Ovary (tissue), 9 donors: ENCODE measurements around the gene ADRA2C. TPM values are rescaled to one million over a fixed set of nuclear protein-coding genes. Genes with fewer than 3 reads are reported as not detected.
A peak's percentile ranks its signal among the peaks of the same experiment; 100 is the strongest.

Experiments
- DNase-seq, 5 donors: peaks; one replicate each; pipeline ENCODE4 v3.0.0-alpha.2; 2019 to 2020
- H3K27ac ChIP-seq, 2 donors: fragments of 200-600 bp; one replicate each; pipeline versions ENCODE4 v1.5.1 to v1.8.0; 2019 to 2022
- H3K27me3 ChIP-seq: fragments of 200-600 bp; one replicate; pipeline ENCODE4 v1.8.0; 2022
- H3K36me3 ChIP-seq: fragments of 200-600 bp; sonication (generic); one replicate; pipeline ENCODE4 v1.5.1; 2019
- H3K4me1 ChIP-seq: one replicate; pipeline ENCODE4 v1.8.1; 2013; ENCODE audit warnings: mild to moderate bottlenecking, moderate library complexity; ENCODE audit not compliant: insufficient read depth
- H3K4me3 ChIP-seq: fragments of 200-600 bp; sonication (generic); one replicate; pipeline ENCODE4 v1.5.1; 2017
- H3K9me3 ChIP-seq, 2 donors: fragments of 200-600 bp in 1 of 2; sonication (generic) in 1 of 2; one replicate each; pipeline versions ENCODE4 v1.5.1 to v1.8.1; 2013 to 2019; ENCODE audit warnings: mild to moderate bottlenecking in 1 of 2, moderate library complexity in 1 of 2
- CTCF ChIP-seq, 3 donors: fragments of 450-650 bp in 2 of 3; fragments of 200-600 bp in 1 of 3; IDR thresholded peaks; one replicate each; pipeline versions ENCODE4 v1.5.1 to v1.8.0; 2016 to 2022; ENCODE audit warnings: antibody characterized with exemption in 3 of 3, mild to moderate bottlenecking in 1 of 3
- EP300 ChIP-seq: sonication (generic); formaldehyde crosslinking; IDR thresholded peaks from one replicate; pipeline ENCODE4 v1.6.1; 2017; ENCODE audit warnings: antibody characterized with exemption
- POLR2A ChIP-seq: fragments of 450-650 bp; IDR thresholded peaks from one replicate; pipeline ENCODE4 v1.6.1; 2017; ENCODE audit warnings: antibody characterized with exemption, mild to moderate bottlenecking, moderate library complexity
- WGBS, 3 donors: extraction: QIAGEN DNeasy Blood & Tissue Kit in 1 of 3; methylation state at CpG; one replicate each; pipeline versions ENCODE4 v1.1.5 to v1.1.7; 2013 to 2017; 5-methylcytosine and 5-hydroxymethylcytosine counted together
- intact Hi-C, 4 donors: fragments of 100-400 bp; cut with DNase I; formaldehyde crosslinking; loops; one replicate each; pipeline versions ENCODE4 v1.11.0 to v1.15.1; 2022 to 2023
- polyA plus RNA-seq, 2 donors: library from polyadenylated mRNA; stranded (reverse); fragments of 200-250 nt in 1 of 2; fragments of 350-450 nt in 1 of 2; fragmentation: Illumina TruSeq in 1 of 2; extraction: RNeasy Lipid Tissue Mini Kit (QIAGEN cat#74804) in 1 of 2; gene quantifications; one replicate each; pipeline ENCODE4 v1.2.3, GENCODE V29; 2013 to 2014
- total RNA-seq, 7 donors: library from RNA; depleted of rRNA in 2 of 7; stranded (reverse); fragments of >200 nt in 2 of 7; fragmentation: NEBNext Ultra II Directional in 3 of 7; extraction: Animal tissue kit (Norgen Biotek cat#: 25700) in 3 of 7; gene quantifications; one replicate each; pipeline versions ENCODE4 v1.1.0 to v1.2.4, GENCODE V29; 2016 to 2023
- donor health status: DM: no; HTN: no; CAD: no; lungs with moderate emphysema.
- donor health status: DM: no; HTN: no; CAD: no.
- donor health status: Bipolar disorder and iron deficiency.
- donor health status: DM: yes; HTN: yes; CAD: no.
- donor health status: DM: no; HTN: no; CAD: no.
- donor health status: DM: yes; HTN: yes; CAD: no.

The ADRA2C gene
- total and polyA plus RNA-seq, 9 donors, result 0.35 to 15.1 (median 4.2) TPM

GRCh38 chr4:3721627-3722026 lies 44.6 kb upstream of the ADRA2C start:
- H3K9me3 ChIP-seq, result peaks cover 0 to 4% of the 10 kb centered on the region in 2 donors
- no peaks in the 10 kb centered on the region for H3K36me3 ChIP-seq
- DNase-seq, result no peak

GRCh38 chr4:3722446-3723231 lies 43.5 kb upstream of the ADRA2C start:
- Histone ChIP-seq H3K4me3 (no peak overlapping the region), H3K9me3 (peaks cover 0 to 4% of the 10 kb centered on the region in 2 donors), H3K36me3 (no peaks in the 10 kb centered on the region), H3K27me3 (no peaks in the 10 kb centered on the region), H3K27ac (no peak overlapping the region), H3K4me1 (no peaks in the 10 kb centered on the region)
- WGBS, 3 donors, result 80 to 94% (median 90%) methylated on average over 8 to 11 of the region's 11 CpGs
- TF ChIP-seq POLR2A, result no peak
- TF ChIP-seq CTCF (IDR thresholded peaks at IDR 0.05), result no peak
- no peak for TF ChIP-seq EP300
- no peak for DNase-seq
- intact Hi-C loops, result no loop called here

More at GRCh38 chr4:3721627-3722026, 44.6 kb upstream of the ADRA2C start:
- Histone ChIP-seq H3K4me3 (no peak overlapping the region), H3K27ac (no peak overlapping the region), H3K4me1 (no peaks in the 10 kb centered on the region), H3K27me3 (no peaks in the 10 kb centered on the region)
- TF ChIP-seq EP300 (no peak), CTCF (IDR thresholded peaks at IDR 0.05) (no peak), POLR2A (no peak)
- 47 to 57% (median 53%) methylated on average over 5 to 6 of the region's 6 CpGs for WGBS, 3 donors
- intact Hi-C loops, result no loop called here

- intact Hi-C loops, result no loop called here
- no peak overlapping the region for H3K4me3 ChIP-seq
- H3K27ac ChIP-seq, result no peak overlapping the region
- H3K36me3 ChIP-seq, result no peaks in the 10 kb centered on the region
- TF ChIP-seq EP300 (no peak), CTCF (IDR thresholded peaks at IDR 0.05) (no peak), POLR2A (no peak)
- H3K9me3 ChIP-seq, result peaks cover 0 to 4% of the 10 kb centered on the region in 2 donors
- DNase-seq, result no peak
- WGBS, 3 donors, result 69 to 81% (median 74%) methylated on average over 9 of the region's 9 CpGs
- H3K27me3 ChIP-seq, result no peaks in the 10 kb centered on the region
- H3K4me1 ChIP-seq, result no peaks in the 10 kb centered on the region
These were observed 42.9 kb upstream of the ADRA2C start for GRCh38 chr4:3723232-3723642.

- no peaks in the 10 kb centered on the region for H3K4me1 ChIP-seq
- H3K36me3 ChIP-seq, result no peaks in the 10 kb centered on the region
- 6 to 12% (median 11%) methylated on average over 44 of the region's 44 CpGs for WGBS, 3 donors
- no peaks in the 10 kb centered on the region for H3K27me3 ChIP-seq
- H3K9me3 ChIP-seq, result peaks cover 0 to 4% of the 10 kb centered on the region in 2 donors
- intact Hi-C loops, result no loop called here
- DNase-seq, result peak in 1 of 5 donors; percentile 57
- no peak overlapping the region for H3K4me3 ChIP-seq
- no peak overlapping the region for H3K27ac ChIP-seq
- no peak for TF ChIP-seq POLR2A
- TF ChIP-seq EP300, result no peak
- no peak for TF ChIP-seq CTCF (IDR thresholded peaks at IDR 0.05)
These were observed 41.6 kb upstream of the ADRA2C start for GRCh38 chr4:3724319-3725231.
